GM13976 (cell line): ENCODE data around the gene ARL4A.

Experiments used
- DNase-seq: peaks from one replicate; pipeline ENCODE4 v3.0.0; 2012; ENCODE audit warnings: low spot score
- in situ Hi-C: fragments of 300-500 bp; cut with MboI; formaldehyde crosslinking; loops from one replicate; pipeline ENCODE4 v1.12.0; 2022; ENCODE audit warnings: low sequenced_read_pairs, mixed read lengths, inconsistent platforms; ENCODE audit not compliant: unreplicated experiment
- TF ChIP-seq, protein P1 (sequence below): IDR thresholded peaks from 2 replicates; pipeline ENCODE4 v1.5.1; 2012; ENCODE audit warnings: borderline replicate concordance, mild to moderate bottlenecking; ENCODE audit not compliant: insufficient read depth; ENCODE audit errors: extremely low read depth, missing control alignments, control extremely low read depth

Gene ARL4A

DNA sequence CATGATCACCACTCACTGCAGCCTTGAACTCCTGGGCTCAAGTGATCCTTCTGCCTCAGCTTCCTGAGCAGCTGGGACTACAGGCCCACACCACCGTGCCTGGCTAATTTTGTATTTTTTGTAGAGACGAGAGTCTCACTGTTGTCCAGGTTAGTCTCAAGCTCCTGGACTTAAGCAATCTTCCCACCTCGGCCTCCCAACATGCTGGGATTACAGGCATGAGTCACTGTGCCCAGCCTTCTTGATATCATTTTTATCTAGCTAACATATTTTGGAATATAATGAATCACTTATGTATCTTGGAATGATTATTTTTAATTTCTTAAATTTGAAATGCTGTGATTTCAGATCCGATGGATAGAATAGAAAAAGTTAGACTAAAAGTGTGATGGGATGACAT is 18.4 kb downstream of the ARL4A start:
- TF ChIP-seq, protein P1, sequence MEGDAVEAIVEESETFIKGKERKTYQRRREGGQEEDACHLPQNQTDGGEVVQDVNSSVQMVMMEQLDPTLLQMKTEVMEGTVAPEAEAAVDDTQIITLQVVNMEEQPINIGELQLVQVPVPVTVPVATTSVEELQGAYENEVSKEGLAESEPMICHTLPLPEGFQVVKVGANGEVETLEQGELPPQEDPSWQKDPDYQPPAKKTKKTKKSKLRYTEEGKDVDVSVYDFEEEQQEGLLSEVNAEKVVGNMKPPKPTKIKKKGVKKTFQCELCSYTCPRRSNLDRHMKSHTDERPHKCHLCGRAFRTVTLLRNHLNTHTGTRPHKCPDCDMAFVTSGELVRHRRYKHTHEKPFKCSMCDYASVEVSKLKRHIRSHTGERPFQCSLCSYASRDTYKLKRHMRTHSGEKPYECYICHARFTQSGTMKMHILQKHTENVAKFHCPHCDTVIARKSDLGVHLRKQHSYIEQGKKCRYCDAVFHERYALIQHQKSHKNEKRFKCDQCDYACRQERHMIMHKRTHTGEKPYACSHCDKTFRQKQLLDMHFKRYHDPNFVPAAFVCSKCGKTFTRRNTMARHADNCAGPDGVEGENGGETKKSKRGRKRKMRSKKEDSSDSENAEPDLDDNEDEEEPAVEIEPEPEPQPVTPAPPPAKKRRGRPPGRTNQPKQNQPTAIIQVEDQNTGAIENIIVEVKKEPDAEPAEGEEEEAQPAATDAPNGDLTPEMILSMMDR, result no peak
- DNase-seq, result no peak
- in situ Hi-C loops, result no loop called here

DNA sequence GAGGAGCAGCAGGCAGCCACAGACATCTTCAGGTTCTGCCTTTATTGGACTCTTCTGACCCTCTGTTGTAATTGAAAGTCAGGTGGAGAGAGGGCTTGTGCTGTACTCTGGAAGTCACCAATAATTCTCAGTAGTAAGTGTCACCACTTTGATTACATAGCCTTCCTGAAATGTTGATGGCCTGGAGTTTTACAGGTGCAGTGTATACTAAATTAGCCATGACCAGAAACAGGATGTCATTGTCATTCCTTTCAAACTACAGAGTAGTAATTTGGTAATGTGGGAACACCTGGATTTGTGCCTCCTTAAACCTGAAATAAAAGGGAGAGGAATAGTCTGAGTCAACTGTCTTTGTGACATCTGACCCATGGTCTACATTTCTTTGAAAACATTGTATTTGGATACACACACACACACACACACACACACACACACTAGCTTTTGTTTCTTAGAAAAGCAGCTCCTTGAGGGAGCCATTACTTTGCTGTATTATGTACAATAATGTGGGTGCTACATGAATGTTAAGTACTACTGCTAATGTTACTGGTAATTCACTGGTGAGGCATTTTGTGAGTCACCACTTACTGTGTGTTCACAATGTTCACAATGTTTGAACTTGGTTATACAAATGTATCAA is 19.6 kb downstream of the ARL4A start:
- in situ Hi-C loops, result no loop called here
- TF ChIP-seq, protein P1, result no peak
- DNase-seq, result no peak

DNA sequence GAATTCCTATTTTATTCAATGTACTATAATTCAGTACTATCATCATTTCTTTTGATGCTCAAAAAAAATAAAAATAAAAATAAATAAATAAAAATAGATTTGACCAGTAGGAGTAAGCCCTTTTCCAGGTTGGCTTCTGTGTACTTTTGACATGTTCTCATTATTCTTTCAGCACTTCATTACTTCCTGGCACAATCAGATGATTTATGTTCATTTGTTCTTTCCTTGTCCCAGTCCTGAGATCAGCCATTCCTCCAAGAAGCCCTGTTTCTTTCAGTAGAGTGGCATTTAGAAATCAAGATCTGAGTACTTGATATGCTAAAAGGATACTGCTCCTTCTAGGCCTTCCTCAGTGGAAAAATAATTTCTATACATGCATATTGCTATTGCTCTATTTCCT is 20.9 kb downstream of the ARL4A start:
- in situ Hi-C loops, result no loop called here
- TF ChIP-seq, protein P1, result no peak
- no peak for DNase-seq

DNA sequence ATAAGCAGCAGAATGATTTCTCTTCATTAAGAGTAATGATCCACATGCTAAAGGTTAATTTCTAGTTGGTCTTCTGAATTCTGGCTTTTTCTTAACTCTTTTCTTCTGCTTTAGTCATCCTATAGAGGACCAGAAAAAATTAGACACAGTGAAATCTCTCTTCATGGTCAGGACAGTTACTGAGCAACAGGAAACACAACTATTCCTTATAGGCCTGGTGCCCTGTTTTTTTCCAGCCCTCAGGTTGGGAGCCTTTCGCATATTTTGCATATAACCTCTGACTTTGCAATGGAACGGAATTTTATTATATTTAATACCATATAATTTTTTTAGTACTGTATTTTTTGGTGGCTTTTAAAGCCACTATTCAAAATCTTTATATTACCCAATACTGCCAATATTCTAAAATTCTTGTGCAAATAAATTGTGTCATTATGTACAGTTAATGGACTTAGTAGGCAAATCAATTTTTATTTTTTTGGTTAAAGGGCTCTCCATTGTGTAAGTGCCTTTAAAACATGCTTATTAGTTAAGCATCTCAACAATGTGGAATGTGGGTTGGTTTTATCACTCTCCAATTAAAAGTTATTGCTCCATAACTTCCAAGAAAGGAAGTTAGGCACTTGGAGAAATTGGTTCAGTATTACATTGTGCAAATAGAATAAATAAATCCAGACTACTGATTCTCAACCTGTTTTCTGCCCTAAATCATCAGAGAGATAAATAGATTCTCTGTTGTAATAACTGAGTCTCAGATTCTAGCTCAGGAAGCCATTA is 22.5 kb downstream of the ARL4A start:
- in situ Hi-C loops, result no loop called here
- no peak for DNase-seq
- TF ChIP-seq, protein P1, result no peak

DNA sequence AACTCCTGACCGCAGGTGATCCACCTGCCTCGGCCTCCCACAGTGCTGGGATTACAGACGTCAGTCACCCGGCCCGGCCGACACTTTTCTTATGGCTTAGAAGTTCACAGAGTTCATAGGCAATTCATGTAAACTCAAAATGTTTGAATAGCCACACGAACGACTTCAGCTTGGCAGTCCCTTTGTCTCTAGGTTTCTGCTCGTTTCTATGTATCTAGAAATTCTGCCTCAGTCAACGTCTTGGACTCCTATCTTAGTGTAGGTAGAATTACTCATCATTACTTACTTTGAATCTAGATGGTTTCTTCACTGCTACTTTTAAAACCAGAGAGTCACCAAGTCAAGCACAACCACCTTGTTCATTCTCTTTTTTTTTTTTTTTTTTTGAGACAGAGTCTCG is 23.7 kb downstream of the ARL4A start:
- in situ Hi-C loops, result no loop called here
- no peak for DNase-seq
- TF ChIP-seq, protein P1, result no peak

DNA sequence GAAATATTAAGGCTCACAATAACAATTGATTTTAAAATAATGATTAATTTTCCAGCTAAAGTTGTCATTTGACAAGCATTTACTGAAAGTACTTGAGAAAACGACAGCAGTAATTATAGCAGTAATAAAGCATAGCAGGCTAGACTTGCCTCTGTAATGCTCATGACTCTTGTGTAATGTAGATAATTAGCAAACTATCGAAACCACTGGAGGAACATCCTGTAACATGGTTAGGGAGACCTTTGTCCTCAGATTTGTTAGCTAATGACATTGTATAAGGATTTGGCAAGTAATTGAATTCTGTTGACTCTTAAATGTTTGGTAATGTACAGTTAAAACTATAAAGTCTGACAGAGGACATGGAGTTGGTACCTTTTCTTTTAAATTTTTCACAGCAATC is 24.8 kb downstream of the ARL4A start:
- in situ Hi-C loops, result no loop called here
- TF ChIP-seq, protein P1, result no peak
- no peak for DNase-seq
